Pancreas (tissue), 10 donors: Measurements from ENCODE around the gene ZBTB42. TPM values are rescaled to one million over a fixed set of nuclear protein-coding genes. Genes with fewer than 3 reads are reported as not detected.

ENCODE experiments used
- ATAC-seq, 4 donors: fragments of 200-7000 bp; cut with Tn5 transposase; one replicate each; pipeline versions ENCODE4 v1.8.0 to v1.9.1; 2020; ENCODE audit warnings: mild to moderate bottlenecking in 4 of 4, moderate library complexity in 4 of 4
- DNase-seq, 6 donors: peaks; one replicate each; pipeline ENCODE4 v3.0.0-alpha.2; 2020
- FAIRE-seq: peaks from 2 replicates; lab custom pipeline; 2012; peaks lifted over from hg19 to GRCh38; lab: Jason Lieb, UNC
- H3K27ac ChIP-seq, 4 donors: fragments of 200-600 bp; sonication (generic); 1 replicate in 3 of 4; 2 replicates in 1 of 4; pipeline versions ENCODE4 v1.5.0 to v1.8.0; 2020
- H3K27me3 ChIP-seq, 4 donors: fragments of 200-600 bp; one replicate each; pipeline ENCODE4 v1.8.0; 2021
- H3K36me3 ChIP-seq, 3 donors: fragments of 200-600 bp; sonication (generic) in 1 of 3; one replicate each; pipeline versions ENCODE4 v1.5.0 to v1.8.0; 2020 to 2021
- H3K4me1 ChIP-seq, 3 donors: fragments of 200-600 bp; one replicate each; pipeline ENCODE4 v1.8.0; 2021
- H3K4me3 ChIP-seq, 4 donors: fragments of 200-600 bp; sonication (generic) in 2 of 4; one replicate each; pipeline versions ENCODE4 v1.5.0 to v1.8.0; 2020 to 2021
- H3K9me3 ChIP-seq, 4 donors: fragments of 200-600 bp; one replicate each; pipeline ENCODE4 v1.8.0; 2021
- CTCF ChIP-seq, 4 donors: fragments of 200-600 bp; sonication (generic) in 3 of 4; IDR thresholded peaks; one replicate each; pipeline versions ENCODE4 v1.5.0 to v1.8.0; 2021; ENCODE audit warnings: antibody characterized with exemption in 4 of 4
- WGBS, 2 donors: extraction: QIAGEN DNeasy Blood & Tissue Kit; methylation state at CpG; one replicate each; pipeline ENCODE4 v1.1.7; 2013; 5-methylcytosine and 5-hydroxymethylcytosine counted together
- intact Hi-C, 3 donors: fragments of 100-400 bp; cut with DNase I; formaldehyde crosslinking; loops; one replicate each; pipeline versions ENCODE4 v1.11.1 to v1.14.2; 2022
- polyA plus RNA-seq, 2 donors: library from polyadenylated mRNA; stranded (reverse); fragments of 200-250 nt; gene quantifications; one replicate each; pipeline ENCODE4 v1.2.3, GENCODE V29; 2013
- total RNA-seq, 6 donors: library from RNA; stranded (reverse); fragmentation: NEBNext Ultra II Directional in 4 of 6; extraction: Animal tissue kit (Norgen Biotek cat#: 25700) in 4 of 6; gene quantifications; one replicate each; pipeline versions ENCODE4 v1.2.1 to v1.2.4, GENCODE V29; 2021 to 2023
- donor health status: healthy with polysubstance abuse.
- donor health status: DM: no; HTN: no; CAD: no; lungs with moderate emphysema.
- donor health status: DM: no; HTN: no; CAD: no.
- donor health status: control.
- donor health status: control.
- donor health status: Bipolar disorder and iron deficiency.
- donor health status: DM: yes; HTN: yes; CAD: no.
- donor health status: DM: no; HTN: no; CAD: no.
- donor health status: DM: no; HTN: no; CAD: no.
- donor health status: DM: yes; HTN: yes; CAD: no.

Gene ZBTB42
- total and polyA plus RNA-seq, 8 donors, result 4.1 to 10.8 (median 8.3) TPM

GRCh38 chr14:104774453-104775072, 26.3 kb upstream of the ZBTB42 start:
- intact Hi-C loops, result loop anchor here in 1 of 3 donors (5.0 kb wide), 1 partner anchor 48 kb away; no protein-coding TSS in a partner anchor
- peak in 4 of 6 donors; percentile 68 to 90 (median 82) for DNase-seq
- FAIRE-seq, result no peak
- peak overlapping the region in 3 of 4 donors; percentile 8 to 39 (median 28) for H3K27ac ChIP-seq
- TF ChIP-seq CTCF (IDR thresholded peaks at IDR 0.05), result no peak
- H3K9me3 ChIP-seq, result no peaks in the 10 kb centered on the region
- ATAC-seq, result peak; percentile 66 to 76 (median 71)
- no peak overlapping the region for H3K4me3 ChIP-seq
- H3K36me3 ChIP-seq, result peaks cover 0 to 6% (median 0%) of the 10 kb centered on the region in 3 donors
- H3K4me1 ChIP-seq, result peaks cover 12 to 18% (median 13%) of the 10 kb centered on the region in 3 donors
- no peaks in the 10 kb centered on the region for H3K27me3 ChIP-seq
- 53 to 60% methylated on average over 20 of the region's 20 CpGs for WGBS, 2 donors

GRCh38 chr14:104775073-104775489, 25.8 kb upstream of the ZBTB42 start:
- ATAC-seq (no peak), FAIRE-seq (no peak), DNase-seq (peak in 2 of 6 donors; percentile 46 to 66)
- 78 to 80% methylated on average over 13 of the region's 13 CpGs for WGBS, 2 donors
- Histone ChIP-seq H3K4me3 (no peak overlapping the region), H3K4me1 (peaks cover 12 to 18% (median 13%) of the 10 kb centered on the region in 3 donors), H3K27me3 (no peaks in the 10 kb centered on the region), H3K27ac (peak overlapping the region in 3 of 4 donors; percentile 8 to 39 (median 28)), H3K36me3 (peaks cover 0 to 6% (median 0%) of the 10 kb centered on the region in 3 donors), H3K9me3 (no peaks in the 10 kb centered on the region)
- intact Hi-C loops, result no loop called here
- TF ChIP-seq CTCF (IDR thresholded peaks at IDR 0.05), result no peak

- TF ChIP-seq CTCF (IDR thresholded peaks at IDR 0.05), result no peak
- Histone ChIP-seq H3K9me3 (no peaks in the 10 kb centered on the region), H3K27me3 (no peaks in the 10 kb centered on the region), H3K36me3 (peaks cover 0 to 6% (median 0%) of the 10 kb centered on the region in 3 donors), H3K27ac (peak overlapping the region in 2 of 4 donors; percentile 11 to 46), H3K4me3 (no peak overlapping the region), H3K4me1 (peaks cover 12 to 18% (median 13%) of the 10 kb centered on the region in 3 donors)
- ATAC-seq, result no peak
- intact Hi-C loops, result no loop called here
- WGBS, 2 donors, result 97 to 98% methylated on average over 15 of the region's 15 CpGs
- peak in 2 of 6 donors; percentile 48 to 72 for DNase-seq
- FAIRE-seq, result no peak
These were observed 24.4 kb upstream of the ZBTB42 start for GRCh38 chr14:104776481-104776880.

GRCh38 chr14:104776961-104777807, 23.7 kb upstream of the ZBTB42 start:
- intact Hi-C loops, result no loop called here
- Histone ChIP-seq H3K4me1 (peaks cover 12 to 18% (median 13%) of the 10 kb centered on the region in 3 donors), H3K27ac (no peak overlapping the region), H3K27me3 (no peaks in the 10 kb centered on the region), H3K9me3 (no peaks in the 10 kb centered on the region), H3K36me3 (peaks cover 0 to 5% (median 0%) of the 10 kb centered on the region in 3 donors), H3K4me3 (no peak overlapping the region)
- TF ChIP-seq CTCF (IDR thresholded peaks at IDR 0.05), result no peak
- FAIRE-seq (no peak), ATAC-seq (no peak), DNase-seq (peak in 2 of 6 donors; percentile 35 to 67)
- WGBS, 2 donors, result 82 to 85% methylated on average over 15 to 16 of the region's 16 CpGs
